ENCODE data around the gene UMOD.

DNA sequence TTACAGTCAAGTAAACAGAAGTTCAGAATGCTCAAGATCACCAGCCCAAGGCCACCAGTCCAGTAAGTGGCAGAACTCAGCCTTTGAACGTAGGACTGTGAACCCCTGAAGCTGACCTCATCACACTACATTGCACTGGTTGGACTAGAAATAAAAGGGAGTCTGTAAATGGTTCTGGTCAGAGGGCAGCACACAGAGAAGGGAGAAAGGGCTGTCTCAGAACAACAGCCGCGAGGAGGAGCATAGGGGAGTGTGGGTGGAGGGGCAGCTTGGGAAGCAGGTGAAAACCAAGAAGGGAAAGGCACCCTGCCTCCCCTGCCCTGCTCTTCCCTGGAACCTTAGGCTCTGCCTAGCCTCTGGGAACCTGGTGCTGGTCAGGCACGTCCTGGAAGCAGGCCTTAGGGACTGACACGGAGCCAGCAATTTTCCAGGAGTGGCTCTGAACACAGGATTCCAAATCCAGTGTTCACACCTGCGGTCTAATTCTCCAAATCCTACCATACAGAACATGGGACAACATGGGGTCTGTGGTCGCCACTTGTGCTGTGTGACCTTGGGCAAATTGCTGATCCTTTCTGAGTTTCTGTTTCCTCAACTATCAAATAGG is 45.1 kb upstream of the UMOD start:
- TF ChIP-seq, protein P1, sequence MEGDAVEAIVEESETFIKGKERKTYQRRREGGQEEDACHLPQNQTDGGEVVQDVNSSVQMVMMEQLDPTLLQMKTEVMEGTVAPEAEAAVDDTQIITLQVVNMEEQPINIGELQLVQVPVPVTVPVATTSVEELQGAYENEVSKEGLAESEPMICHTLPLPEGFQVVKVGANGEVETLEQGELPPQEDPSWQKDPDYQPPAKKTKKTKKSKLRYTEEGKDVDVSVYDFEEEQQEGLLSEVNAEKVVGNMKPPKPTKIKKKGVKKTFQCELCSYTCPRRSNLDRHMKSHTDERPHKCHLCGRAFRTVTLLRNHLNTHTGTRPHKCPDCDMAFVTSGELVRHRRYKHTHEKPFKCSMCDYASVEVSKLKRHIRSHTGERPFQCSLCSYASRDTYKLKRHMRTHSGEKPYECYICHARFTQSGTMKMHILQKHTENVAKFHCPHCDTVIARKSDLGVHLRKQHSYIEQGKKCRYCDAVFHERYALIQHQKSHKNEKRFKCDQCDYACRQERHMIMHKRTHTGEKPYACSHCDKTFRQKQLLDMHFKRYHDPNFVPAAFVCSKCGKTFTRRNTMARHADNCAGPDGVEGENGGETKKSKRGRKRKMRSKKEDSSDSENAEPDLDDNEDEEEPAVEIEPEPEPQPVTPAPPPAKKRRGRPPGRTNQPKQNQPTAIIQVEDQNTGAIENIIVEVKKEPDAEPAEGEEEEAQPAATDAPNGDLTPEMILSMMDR (IDR thresholded peaks at IDR 0.05) = no peak
- TF ChIP-seq POLR2A (IDR thresholded peaks at IDR 0.05) = no peak

All from thyroid gland (tissue), 4 donors.